HG02852 (cell line): ENCODE measurements around the gene CINP.
"Not testable (repeated sequence)": the region's sequence is repeated elsewhere in the genome, so short reads cannot be mapped to it uniquely, and the experiment has no call there.

Experiments
- ATAC-seq: cut with Tn5 transposase; IDR thresholded peaks from one replicate; pipeline ENCODE4 v1.9.1; 2021; ENCODE audit warnings: mild to moderate bottlenecking, moderate library complexity; ENCODE audit not compliant: unreplicated experiment

CINP gene

DNA sequence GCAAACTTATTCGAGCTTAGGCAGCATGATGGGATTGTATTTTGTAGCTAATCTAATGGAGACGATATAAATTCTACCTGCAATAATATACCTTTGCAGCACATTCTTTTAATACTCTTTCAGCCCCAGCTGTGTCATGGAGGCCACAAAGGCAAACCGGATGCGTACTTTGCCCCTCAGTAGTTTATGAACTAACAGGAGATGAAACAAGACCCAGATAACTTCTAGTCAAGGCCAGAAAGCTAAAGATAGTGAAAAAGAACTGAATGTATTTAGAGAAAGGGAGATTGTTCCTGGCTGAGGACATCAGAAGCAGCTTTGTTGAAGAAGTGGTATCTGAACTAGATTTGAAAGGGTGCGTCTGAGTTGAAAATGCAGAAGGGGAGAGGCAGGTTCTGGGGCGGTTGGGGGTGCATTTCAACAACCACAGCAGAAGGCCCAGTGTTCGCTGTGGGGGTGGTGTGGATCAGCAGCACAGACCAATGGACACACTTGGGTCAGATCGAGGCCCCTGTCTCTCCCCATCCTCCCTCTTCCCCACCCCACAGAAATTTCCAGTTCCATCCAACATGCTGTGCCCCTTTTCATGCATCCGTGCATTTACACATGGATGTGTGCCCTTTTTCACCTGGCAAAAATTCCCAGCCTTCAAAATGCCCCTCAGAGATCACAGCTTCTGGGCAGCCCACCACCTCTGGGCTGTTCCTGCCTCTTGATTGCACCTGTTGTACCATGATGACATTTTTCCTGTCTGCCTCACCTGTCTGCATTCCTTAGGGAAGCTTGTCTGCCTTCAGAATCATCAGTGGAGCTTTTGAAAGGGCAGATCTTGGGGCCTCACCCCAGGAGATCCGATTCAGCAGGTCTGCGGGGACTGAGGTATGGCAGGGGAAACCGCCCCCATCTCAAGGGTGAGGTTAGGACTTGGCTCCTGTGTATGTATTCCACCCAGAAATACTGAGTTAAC is 41.0 kb downstream of the CINP start:
- no peak for ATAC-seq

DNA sequence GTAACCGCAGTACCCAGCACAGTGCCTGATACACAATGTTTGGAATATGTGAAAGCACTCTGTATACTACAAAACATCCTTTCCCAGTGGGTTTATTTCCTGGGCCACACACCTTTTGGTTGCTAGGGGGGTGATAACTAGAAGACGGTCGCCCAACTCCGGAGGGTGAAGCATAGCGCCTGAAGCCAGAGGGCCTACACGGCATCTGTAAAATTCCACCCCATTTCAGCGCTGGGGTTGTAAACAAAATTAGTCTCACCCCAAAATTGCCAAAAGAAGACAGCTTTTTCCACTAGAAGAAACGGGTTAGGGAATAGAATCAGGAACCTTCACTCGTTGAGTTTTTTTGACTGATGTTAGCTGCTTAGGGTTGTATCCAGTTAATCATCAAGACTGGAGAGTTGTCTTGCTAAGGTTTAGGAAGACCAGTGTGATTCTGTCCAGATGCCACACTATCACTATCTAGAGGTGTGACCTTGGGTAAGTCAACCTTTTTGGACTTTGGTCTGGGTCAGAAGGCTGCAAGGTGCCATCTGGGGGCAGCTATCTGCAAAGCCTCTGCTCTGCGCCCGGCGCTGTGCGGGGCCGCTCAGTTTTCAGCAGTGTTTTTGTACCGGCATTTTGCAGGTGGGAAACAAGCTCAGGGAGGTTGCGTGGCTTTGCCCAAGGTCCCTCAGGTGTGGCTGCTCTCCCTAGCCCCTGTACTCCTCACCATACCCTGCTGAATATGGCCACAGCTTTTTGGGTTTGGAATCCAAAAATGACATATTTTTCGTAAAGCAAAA is 41.8 kb downstream of the CINP start:
- ATAC-seq: no peak

DNA sequence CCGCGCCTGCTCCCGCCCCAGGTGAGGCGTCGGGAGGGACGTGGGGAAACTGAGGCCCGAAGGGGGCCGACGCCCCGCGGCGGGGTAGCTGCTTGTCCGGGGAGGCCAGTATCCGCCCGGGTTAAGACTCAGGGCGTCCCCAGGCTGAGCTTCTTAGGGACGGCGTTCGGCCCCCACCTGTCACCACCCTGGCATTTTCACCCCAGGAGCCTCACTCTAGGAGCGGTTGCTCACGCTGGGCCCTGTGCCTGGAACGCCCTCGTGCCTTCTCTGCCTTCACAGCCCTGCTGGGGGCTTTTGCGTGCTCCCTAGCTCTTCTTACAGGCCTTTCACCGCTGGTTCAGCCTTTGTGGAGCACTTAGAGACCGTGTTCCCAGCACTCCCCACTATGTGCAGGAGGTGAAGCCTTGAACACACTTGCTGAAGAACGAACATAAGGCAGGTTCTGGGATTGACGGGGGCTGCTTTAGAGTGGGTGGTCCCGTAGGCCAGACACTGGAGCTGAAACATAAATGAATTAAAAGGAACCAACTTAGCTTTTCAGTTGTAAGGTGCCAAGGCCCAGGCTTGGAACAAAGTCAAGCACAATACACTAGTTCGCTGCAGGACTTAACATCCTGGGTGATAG is 42.5 kb downstream of the CINP start:
- peak; percentile 31 for ATAC-seq

DNA sequence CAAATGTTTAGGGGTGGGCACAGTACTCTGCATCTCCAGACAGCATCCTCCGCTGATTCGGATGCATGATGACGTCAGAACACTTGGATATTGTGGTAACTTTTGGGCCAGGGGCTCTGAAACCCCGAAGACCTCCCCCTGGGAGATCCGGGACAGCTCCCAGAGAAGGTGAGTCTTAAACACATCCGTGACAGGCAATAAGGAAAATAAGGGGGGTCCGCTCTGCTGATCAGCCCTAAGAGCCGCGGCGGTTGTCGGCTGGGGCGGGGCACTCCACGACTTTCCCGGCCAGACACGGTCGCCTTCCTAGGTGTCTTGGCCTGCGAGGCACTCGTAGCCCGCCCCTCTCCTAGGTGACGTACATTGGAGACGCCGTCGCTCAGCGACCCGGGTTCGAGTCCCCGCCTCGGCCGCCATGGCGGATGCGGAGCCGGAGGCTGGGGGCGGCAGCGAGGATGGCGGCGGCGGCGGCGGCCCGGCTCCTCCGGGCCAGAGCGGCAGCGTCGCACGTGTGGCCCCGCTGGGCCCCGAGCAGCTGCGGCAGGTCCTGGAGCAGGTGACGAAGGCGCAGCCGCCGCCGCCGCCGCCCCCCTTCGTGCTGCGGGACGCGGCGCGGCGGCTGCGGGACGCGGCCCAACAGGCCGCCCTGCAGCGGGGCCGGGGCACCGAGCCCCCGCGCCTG is 43.2 kb downstream of the CINP start, which contains the start of gene ZNF839:
Gene ZNF839 (plus strand): TSS at position 396 of the 682 bp plus-strand sequence. CDS start 20 bp downstream, at position 416.
- ATAC-seq: peak; percentile 59

DNA sequence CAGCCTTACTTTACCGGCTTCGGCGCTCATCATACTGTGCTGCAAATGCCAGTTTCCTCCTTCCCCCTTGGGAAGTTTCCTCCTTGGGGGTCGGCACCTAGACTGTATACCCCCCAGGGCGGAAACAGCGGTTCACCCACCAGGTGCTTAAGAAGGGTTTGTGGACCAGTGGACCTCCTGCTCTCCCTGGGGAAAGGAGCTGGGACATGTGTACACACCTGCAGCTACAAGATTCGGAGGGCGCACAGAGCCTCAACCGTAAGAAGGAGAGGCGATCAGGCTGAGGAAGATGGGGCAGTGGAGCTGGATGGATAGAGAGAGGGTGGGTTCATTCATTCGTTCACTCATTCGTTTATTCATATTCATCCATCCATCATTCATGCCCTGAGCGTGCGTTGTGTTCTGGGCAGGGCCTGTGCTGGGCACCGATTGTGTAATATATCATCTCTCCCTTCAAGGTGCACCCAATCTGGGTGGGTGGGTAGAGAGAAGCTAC is 43.9 kb downstream of the CINP start:
- no peak for ATAC-seq

DNA sequence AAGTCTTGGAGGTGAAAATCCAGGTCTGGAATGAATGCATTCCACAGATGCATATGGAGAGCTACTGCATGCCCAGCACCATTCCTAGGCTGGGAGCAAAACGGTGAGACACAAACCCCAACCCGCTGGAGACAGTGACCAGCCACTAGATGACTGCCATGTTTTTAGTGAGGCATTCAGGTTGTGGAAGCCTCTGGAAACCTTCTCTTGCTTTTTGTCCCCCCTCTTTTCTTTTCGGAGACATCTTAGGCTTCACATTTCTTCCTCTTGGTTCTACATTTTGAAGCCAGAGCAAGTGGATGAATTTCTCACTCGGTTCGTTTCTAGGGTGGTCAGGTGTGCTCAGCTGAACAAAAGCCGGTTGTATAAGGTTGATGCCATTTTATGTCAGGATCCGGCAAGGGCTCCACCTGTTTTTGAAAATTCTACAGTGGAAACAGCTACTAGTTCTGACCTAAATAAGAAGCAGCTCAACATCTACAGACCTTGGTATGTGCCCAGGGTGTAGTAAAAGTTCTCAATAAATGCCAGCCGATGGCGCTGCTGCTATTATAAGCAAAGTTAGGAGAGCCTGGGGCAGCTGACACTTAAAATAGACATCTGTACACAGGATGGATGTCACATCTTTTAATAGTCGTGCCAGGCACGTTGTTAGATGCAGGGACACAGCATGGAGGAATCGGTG is 45.0 kb downstream of the CINP start:
- no peak for ATAC-seq

DNA sequence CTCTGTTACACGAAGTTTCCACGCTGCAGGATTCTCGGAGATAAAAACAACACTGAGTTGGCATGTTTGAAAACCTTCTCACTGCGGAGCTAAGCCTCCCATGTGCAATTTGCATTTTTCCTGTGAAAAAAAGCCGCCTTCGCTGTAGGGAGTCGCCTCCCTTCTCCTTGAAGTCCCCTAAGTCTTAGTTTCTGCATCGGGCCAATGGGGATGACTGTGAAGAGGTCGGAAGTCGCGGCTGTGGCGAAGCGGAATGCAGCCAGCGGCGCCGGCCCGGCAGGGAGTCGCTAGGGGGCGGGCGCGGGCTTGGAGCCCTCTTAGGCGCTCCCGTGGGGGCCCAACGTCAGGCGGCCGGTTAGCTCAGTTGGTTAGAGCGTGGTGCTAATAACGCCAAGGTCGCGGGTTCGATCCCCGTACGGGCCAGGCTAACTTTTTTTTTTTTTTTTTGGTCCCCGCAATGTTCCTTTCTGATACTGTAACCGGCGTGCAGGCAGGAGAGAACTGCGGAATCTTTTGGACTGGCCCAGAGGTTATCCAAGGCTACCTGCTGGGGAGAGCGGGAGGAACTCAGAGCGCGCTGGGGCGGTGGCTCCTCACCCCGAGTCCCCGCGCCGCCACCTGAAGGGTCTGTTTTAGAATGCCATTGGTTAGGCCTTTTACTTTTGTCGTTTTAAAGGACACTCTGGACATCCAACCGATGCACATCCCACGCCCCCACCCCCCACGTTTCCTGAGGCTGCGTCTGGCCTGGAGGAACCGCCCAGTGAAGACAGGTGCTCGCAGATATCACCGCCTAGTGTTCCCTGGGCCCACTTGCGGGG is 45.7 kb downstream of the CINP start:
- ATAC-seq: peak; percentile 48

DNA sequence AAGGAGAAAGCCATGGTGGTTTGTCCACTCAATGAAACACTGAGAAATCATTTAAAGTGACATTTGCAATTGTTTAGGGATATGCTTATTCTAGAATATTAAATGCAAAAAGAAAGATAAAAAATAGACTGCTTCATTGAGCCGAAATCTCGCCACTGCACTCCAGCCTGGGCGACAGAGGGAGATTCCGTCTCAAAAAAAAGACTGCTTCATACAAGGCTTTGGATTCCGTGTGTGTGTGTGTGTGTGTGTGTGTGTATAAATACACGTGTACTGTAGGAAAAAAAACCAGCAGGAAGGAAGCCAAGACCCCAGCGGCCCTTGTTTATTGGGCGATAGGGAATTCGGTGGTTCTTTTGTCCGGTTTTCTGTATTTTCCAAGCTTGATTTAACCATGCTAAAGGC is 46.4 kb downstream of the CINP start:
- no peak for ATAC-seq

DNA sequence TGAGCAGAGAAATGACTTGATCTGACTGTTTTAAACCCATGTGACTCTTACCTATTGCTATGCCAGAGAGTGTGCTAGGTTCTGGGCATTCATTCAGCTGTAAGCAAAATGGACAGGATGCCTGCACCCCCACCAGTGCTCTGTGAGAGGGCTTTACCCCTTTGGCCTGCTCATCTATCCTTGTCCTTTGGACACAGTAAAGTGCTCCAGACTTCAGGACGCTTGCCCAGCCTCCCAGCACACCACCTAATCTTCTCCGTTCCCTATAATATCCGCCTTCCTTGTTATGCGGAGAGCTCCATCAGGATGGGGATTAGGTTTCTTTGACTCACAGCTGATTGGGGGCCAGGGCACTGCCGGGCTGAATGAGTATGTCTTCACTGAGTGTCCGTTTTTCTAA is 47.6 kb downstream of the CINP start:
- ATAC-seq: no peak

DNA sequence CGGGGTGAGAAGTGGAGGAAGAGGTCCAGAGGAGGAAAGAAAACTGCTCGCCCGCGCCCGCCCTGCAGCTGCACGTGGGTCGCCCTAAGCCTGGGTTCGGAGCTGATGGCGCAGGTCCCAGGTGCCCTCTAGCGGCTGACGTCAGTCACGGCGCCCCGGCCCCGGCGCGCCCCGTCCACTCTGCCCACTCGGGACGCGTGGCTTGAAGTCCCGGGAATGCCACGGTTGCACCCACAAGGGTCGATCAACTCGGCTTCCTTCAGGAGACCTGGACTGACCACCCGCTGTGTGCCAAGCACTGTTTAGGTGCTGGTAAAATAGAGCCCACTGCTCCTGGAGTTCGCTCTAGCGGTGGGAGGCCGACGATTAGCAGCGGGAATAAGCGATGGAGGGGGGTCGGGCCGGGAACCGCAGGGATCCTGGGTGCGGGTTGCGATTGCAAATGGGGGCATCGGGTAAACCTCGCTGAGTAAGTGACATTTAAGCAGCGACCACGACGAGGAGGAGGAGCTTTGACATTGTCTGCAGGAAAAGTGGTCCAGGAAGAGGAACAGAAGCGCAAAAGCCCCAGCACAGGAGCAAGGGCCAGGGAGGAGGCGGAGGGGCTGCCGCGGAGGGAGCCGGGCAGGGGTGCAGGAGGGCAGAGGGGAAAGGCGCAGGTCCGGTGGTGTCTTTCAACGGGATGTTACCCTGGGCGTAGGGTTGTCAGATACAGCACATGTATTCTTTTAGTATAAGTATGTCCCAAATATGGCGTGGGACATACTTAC is 48.3 kb downstream of the CINP start:
- ATAC-seq: peak; percentile 60

DNA sequence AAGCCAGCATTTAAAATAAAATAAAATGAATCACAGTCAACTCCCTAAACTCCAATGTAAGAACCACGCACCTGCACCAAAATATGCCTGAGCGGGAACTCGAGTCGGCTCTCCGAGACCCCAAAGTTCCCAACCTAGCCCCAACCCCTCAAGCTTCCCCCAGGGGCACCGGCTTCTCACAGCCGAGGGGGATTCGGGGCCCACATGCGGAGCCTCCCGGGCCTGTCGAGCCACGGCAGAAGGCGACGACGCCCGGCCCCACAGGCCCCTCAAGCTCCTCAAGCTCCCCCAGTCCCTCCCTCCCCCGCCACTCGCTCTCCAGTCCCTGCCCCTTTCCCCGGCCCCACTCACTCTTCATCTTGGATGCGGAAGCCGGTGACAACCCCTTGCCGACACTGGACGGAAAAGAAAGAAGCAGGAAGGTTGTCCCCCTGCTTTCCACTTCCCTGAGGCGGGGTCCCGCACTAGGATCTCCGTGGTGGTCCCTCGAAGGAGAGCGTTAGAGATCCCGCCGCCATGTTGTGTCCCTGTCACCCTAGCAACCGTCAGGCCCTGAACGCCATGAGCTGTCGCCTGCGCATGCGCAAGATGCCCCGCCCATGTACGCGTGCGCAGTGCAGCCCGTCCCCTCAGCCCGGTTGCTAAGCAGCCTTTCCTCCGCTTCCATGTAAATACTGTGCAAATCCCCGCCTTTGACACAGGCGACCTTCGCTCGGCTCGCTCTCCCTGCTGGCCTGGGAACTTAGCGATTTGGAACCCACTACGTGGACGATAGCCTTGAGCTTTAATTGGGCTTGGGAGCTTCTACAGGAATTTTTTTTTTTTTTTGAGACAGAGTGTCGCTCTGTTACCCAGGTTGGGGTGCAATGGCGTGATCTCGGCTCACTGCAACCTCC is 57.8 kb downstream of the CINP start, which contains the start of gene MOK:
Gene MOK (minus strand): TSS at position 554 of the 896 bp plus-strand sequence. CDS start 196 bp downstream, at position 358.
- peak; percentile 97 for ATAC-seq

DNA sequence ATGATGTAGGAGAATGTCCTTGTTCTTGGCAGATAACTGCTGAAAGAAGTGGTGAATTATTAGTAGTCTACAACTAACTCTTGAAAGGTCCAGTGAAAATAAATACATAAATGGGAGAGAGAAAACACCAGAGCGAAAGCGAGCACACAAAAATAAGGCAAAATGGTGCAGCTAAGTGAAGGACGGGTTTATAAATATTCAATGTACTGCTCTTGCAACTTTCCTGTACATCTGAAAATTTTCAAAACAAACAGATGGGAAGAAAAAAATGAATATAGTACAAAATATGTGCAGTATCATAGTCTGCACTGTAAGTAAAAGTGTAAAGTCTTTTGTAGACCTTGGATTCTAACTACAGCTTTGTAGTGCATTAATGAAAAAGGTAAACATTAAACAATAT is 59.0 kb downstream of the CINP start:
- no peak for ATAC-seq

DNA sequence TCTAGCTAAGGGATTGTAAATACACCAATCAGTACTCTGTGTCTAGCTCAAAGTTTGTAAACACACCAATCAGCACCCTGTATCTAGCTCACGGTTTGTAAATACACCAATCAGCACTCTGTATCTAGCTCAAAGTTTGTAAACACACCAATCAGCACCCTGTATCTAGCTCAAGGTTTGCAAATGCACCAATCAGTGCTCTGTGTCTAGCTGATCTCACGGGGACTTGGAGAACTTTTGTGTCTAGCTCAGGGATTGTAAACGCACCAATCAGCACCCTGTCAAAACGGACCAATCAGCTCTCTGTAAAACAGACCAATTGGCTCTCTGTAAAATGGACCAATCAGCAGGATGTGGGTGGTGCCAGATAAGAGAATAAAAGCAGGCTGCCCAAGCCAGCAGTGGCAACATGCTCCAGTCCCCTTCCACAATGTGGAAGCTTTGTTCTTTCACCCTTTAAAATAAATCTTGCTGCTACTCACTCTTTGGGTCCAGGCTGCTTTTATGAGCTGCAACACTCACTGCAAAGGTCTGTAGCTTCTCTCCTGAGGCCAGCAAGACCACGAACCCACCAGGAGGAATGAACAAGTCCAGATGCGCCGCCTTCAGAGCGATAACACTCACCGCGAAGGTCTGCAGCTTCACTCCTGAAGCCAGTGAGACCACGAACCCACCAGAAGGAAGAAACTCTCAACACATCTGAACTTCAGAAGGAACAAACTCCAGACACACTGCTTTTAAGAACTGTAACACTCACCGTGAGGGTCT is 64.2 kb downstream of the CINP start:
- ATAC-seq: not testable (repeated sequence)
